ENCODE data around the gene PITX2.

DNA sequence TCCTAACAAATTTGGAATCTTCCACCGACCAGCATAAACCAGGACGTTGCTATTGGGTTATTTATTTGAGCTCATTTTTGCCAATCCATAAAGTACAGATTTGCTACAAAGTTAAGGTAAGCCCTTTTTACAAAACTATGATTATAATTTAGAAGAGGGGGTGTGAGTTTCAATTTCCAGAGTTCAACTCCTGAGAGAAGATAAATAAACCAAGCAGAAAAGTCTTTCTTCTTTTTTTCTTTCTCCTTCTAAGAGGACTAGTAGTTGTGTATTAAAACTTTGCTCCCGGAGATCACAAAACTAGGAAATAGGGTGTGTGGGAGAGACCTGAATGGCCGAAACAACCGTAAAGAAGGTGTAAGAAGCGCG is 2.6 kb downstream of the PITX2 start:
- TF ChIP-seq CTCF (IDR thresholded peaks at IDR 0.05; ENCODE audit: borderline replicate concordance, extremely low read depth, low read length, poor library complexity, severe bottlenecking) (no peak), EZH2 (IDR thresholded peaks at IDR 0.05; ENCODE audit: borderline replicate concordance, low read depth, low read length, severe bottlenecking) (no peak)

Measured in DND-41 (cell line).